Parathyroid adenoma (tissue), 2 donors: ENCODE measurements around the gene C1orf74.
A peak's percentile ranks its signal among the peaks of the same experiment; 100 is the strongest.

Source experiments
- H2AFZ ChIP-seq: fragments of 300-600 bp; sonication (generic); one replicate; pipeline ENCODE4 v1.7.0; 2017; ENCODE audit warnings: antibody characterized with exemption, mild to moderate bottlenecking
- H3K27ac ChIP-seq: fragments of 300-600 bp; sonication (generic); one replicate; pipeline ENCODE4 v1.7.0; 2017
- H3K27me3 ChIP-seq: fragments of 300-600 bp; sonication (generic); one replicate; pipeline ENCODE4 v1.7.0; 2017; ENCODE audit warnings: low read length; ENCODE audit not compliant: control insufficient read depth, insufficient read depth
- H3K36me3 ChIP-seq: fragments of 300-600 bp; sonication (generic); one replicate; pipeline ENCODE4 v1.7.0; 2017; ENCODE audit warnings: low read length; ENCODE audit not compliant: control insufficient read depth, insufficient read depth
- H3K4me1 ChIP-seq: fragments of 300-600 bp; sonication (generic); one replicate; pipeline ENCODE4 v1.7.0; 2017; ENCODE audit warnings: control low read depth
- H3K4me2 ChIP-seq: fragments of 300-600 bp; sonication (generic); one replicate; pipeline ENCODE4 v1.7.0; 2017; ENCODE audit warnings: low read length
- H3K4me3 ChIP-seq: fragments of 300-600 bp; sonication (generic); one replicate; pipeline ENCODE4 v1.7.0; 2017; ENCODE audit warnings: low read depth, low read length
- H3K79me2 ChIP-seq: fragments of 300-600 bp; sonication (generic); one replicate; pipeline ENCODE4 v1.7.0; 2017; ENCODE audit warnings: control low read depth
- H3K9ac ChIP-seq: fragments of 300-600 bp; sonication (generic); one replicate; pipeline ENCODE4 v1.7.0; 2017; ENCODE audit warnings: mild to moderate bottlenecking
- H3K9me3 ChIP-seq: fragments of 300-600 bp; sonication (generic); one replicate; pipeline ENCODE4 v1.7.0; 2017; ENCODE audit warnings: low read length; ENCODE audit not compliant: control insufficient read depth
- TF ChIP-seq, protein P1 (sequence below): fragments of 300-600 bp; sonication (generic); IDR thresholded peaks from one replicate; pipeline ENCODE4 v1.7.0; 2017; ENCODE audit warnings: antibody characterized with exemption, mild to moderate bottlenecking
- donor health status: primary hyperparathyroidism.

Gene C1orf74

DNA sequence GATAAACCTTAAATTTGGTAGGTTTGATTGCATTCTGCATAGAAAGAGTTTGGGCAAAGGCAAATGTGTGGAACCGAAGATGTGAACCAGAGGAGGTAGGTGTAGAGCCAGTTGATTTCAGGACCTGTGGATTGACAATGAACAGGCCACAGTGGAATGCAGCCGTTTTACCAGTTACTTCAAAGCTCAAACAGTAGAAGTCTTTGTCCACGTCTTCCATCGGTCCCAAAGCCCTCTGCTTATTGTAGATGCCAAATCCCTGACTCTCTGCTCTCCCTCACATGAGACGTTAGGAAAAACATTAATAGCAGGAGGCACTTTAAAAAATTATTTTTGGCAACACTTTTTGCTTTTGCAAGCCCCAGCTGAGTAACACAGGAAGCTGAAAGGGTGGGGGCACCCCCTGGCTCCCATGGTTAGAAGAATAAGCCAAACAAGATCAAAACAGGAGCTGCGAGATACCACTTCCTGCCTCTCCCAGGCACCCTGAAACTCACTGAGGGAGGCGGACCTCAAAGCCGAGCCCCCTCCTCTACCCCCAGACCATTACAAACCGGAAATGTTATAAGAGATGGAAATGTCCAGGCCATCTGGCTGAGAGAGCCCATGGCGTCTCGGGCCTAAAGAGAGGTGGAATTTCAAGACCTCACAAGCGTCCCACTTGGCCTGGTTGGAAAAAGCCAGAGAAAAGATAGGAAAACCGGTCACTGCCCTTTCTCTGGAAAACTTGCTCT, 15.0 kb downstream of the C1orf74 start:
- Histone ChIP-seq H2AFZ (no peak overlapping the region), H3K9ac (no peak overlapping the region), H3K4me1 (no peaks in the 10 kb centered on the region), H3K27ac (peak overlapping the region; percentile 51), H3K4me3 (no peak overlapping the region), H3K9me3 (no peaks in the 10 kb centered on the region), H3K36me3 (no peaks in the 10 kb centered on the region), H3K79me2 (no peaks in the 10 kb centered on the region), H3K27me3 (no peaks in the 10 kb centered on the region), H3K4me2 (no peak overlapping the region)
- TF ChIP-seq, protein P1, sequence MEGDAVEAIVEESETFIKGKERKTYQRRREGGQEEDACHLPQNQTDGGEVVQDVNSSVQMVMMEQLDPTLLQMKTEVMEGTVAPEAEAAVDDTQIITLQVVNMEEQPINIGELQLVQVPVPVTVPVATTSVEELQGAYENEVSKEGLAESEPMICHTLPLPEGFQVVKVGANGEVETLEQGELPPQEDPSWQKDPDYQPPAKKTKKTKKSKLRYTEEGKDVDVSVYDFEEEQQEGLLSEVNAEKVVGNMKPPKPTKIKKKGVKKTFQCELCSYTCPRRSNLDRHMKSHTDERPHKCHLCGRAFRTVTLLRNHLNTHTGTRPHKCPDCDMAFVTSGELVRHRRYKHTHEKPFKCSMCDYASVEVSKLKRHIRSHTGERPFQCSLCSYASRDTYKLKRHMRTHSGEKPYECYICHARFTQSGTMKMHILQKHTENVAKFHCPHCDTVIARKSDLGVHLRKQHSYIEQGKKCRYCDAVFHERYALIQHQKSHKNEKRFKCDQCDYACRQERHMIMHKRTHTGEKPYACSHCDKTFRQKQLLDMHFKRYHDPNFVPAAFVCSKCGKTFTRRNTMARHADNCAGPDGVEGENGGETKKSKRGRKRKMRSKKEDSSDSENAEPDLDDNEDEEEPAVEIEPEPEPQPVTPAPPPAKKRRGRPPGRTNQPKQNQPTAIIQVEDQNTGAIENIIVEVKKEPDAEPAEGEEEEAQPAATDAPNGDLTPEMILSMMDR, result no peak

DNA sequence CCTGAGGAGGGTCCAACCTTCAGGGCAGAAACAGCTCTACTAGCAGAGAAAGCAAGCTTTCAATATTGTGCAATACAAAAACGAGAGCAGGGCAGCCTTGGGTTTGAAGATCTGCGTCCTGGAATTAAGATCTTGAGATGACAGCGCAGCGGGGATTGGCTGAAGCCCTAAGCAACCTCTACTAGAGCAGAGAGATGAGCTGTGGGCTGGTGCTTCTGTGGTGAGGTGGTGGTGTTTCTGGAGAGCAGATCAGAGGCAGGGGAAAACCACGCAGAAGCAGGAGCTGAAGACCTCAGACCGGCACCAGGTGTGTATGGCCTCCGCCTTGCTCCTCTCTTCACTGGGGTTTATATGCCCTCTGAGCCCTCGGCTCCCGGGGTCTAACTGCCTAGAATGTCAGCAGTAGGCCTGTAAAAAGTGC, 16.0 kb downstream of the C1orf74 start:
- no peaks in the 10 kb centered on the region for H3K36me3 ChIP-seq
- H3K4me2 ChIP-seq, result no peak overlapping the region
- no peak overlapping the region for H3K9ac ChIP-seq
- H3K9me3 ChIP-seq, result no peaks in the 10 kb centered on the region
- H2AFZ ChIP-seq, result no peak overlapping the region
- TF ChIP-seq, protein P1, result no peak
- H3K4me1 ChIP-seq, result no peaks in the 10 kb centered on the region
- no peak overlapping the region for H3K27ac ChIP-seq
- H3K27me3 ChIP-seq, result no peaks in the 10 kb centered on the region
- no peaks in the 10 kb centered on the region for H3K79me2 ChIP-seq
- no peak overlapping the region for H3K4me3 ChIP-seq

DNA sequence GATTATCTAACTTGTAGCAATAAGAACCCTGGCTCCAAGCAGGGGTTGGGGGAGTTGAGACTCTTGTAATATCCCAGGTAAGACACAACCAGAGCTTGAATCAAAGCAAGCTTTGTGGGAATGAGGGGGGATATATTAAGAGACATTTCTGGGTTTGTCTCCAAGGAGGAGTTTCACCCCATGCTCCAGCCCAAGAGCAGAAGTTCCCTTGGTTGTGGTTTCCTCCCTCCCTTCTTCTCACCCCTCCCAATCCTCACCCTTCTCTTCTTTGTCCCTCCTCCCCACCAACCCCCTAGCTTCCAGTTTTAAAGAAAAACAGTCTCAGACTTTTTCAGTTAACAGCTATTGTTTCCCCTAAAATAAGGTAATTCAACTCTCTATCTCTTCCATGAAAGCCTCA, 16.7 kb downstream of the C1orf74 start:
- H3K4me2 ChIP-seq, result no peak overlapping the region
- H3K4me1 ChIP-seq, result no peaks in the 10 kb centered on the region
- H3K79me2 ChIP-seq, result no peaks in the 10 kb centered on the region
- H3K27ac ChIP-seq, result no peak overlapping the region
- H3K9ac ChIP-seq, result no peak overlapping the region
- TF ChIP-seq, protein P1, result no peak
- no peaks in the 10 kb centered on the region for H3K27me3 ChIP-seq
- no peak overlapping the region for H2AFZ ChIP-seq
- H3K4me3 ChIP-seq, result no peak overlapping the region
- H3K9me3 ChIP-seq, result no peaks in the 10 kb centered on the region
- no peaks in the 10 kb centered on the region for H3K36me3 ChIP-seq

DNA sequence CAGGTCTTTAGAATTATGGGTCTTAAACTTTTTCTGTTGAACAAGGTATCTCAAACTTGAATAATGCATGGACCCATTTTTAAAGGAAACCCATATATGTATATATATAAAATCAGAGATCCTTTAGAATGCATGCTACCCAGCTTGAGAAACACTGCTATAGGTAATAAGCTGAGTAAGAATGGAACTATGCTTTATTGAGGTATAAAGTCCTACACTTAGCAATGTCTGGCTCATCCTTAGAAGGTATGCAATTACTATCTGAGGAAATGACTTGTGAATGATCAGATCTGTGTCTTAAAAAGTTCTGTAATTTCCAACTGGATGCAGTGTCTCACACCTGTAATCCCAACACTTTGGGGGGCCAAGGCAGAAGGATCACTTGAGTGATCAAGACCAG, 17.3 kb downstream of the C1orf74 start:
- H2AFZ ChIP-seq, result no peak overlapping the region
- no peak overlapping the region for H3K27ac ChIP-seq
- H3K27me3 ChIP-seq, result no peaks in the 10 kb centered on the region
- no peaks in the 10 kb centered on the region for H3K9me3 ChIP-seq
- no peaks in the 10 kb centered on the region for H3K36me3 ChIP-seq
- H3K4me3 ChIP-seq, result no peak overlapping the region
- no peak overlapping the region for H3K9ac ChIP-seq
- TF ChIP-seq, protein P1, result no peak
- H3K4me1 ChIP-seq, result no peaks in the 10 kb centered on the region
- H3K79me2 ChIP-seq, result no peaks in the 10 kb centered on the region
- no peak overlapping the region for H3K4me2 ChIP-seq

DNA sequence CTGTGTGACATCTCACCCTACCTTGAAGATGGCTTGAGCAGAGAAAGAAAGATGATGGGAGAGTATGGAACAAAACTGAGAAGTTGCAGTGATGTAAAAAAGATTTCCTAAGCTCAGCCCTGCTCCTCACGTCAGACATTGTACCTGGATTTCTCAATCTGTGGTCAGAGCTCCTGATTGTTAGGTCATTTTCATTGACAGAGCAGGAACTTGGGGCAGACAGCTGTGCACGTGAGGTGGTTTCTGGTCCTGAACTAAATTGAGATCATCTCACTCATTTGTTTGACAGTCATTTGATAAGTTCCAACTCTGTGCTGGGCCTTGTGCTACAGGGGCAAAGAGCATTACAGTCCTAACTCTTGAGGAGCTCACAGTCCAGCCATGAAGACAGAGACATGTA, 18.3 kb downstream of the C1orf74 start:
- Histone ChIP-seq H2AFZ (no peak overlapping the region), H3K4me3 (no peak overlapping the region), H3K27me3 (no peaks in the 10 kb centered on the region), H3K36me3 (no peaks in the 10 kb centered on the region), H3K9me3 (no peaks in the 10 kb centered on the region), H3K79me2 (no peaks in the 10 kb centered on the region), H3K27ac (no peak overlapping the region), H3K4me1 (no peaks in the 10 kb centered on the region), H3K4me2 (no peak overlapping the region), H3K9ac (no peak overlapping the region)
- TF ChIP-seq, protein P1, result no peak
